Memory B cell (primary cell): ENCODE data around the gene BACH2.

Experiments
- ATAC-seq: fragments of 150-1000 bp; cut with Tn5 transposase; 2 replicates; pipeline ENCODE4 v1.10.0; 2021; ENCODE audit warnings: low read depth, mild to moderate bottlenecking, moderate library complexity
- DNase-seq, 2 donors: peaks; one replicate each; pipeline ENCODE4 v3.0.0; 2022; ENCODE audit warnings: low spot score in 2 of 2
- H3K27ac Mint-ChIP-seq: one replicate; pipeline ENCODE4 v1.8.0; 2022; ENCODE audit warnings: mild to moderate bottlenecking, moderate library complexity, mixed read lengths
- H3K27me3 Mint-ChIP-seq: one replicate; pipeline ENCODE4 v1.8.0; 2022; ENCODE audit warnings: mixed read lengths
- H3K36me3 Mint-ChIP-seq: one replicate; pipeline ENCODE4 v1.8.0; 2022; ENCODE audit warnings: mild to moderate bottlenecking, mixed read lengths
- H3K4me1 Mint-ChIP-seq: one replicate; pipeline ENCODE4 v1.8.0; 2022; ENCODE audit warnings: mixed read lengths
- H3K4me3 Mint-ChIP-seq: one replicate; pipeline ENCODE4 v1.8.0; 2022; ENCODE audit warnings: mild to moderate bottlenecking, moderate library complexity, mixed read lengths
- H3K9me3 Mint-ChIP-seq: one replicate; pipeline ENCODE4 v1.8.0; 2022; ENCODE audit warnings: mixed read lengths

Gene BACH2

DNA sequence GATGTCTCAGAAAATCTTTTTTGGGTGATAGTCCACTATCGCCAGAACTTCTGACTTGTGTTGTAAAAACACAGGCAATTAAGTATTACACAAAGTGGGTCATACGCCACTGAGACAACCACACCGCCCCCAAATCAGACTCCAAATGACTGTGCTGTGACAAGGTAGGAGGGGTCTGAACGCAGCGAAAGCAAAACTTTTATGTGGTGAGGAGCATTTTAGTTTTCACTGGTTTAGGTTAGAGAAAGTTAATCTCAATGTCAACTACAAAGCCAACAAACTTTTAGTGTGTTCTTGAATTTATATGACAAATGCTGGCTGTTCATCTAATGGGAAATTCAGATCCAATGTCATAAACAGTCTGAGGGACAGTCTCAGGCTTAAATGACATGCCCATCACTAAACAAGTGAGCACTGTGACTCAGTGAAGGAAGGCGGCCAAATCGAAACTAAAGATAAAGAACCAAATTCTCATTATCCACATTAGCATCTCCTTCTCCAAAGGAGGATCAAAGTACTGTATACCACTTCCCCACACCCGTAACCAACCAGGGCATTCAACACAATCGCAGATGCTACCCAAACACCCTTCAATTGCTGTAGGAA lies 215.7 kb downstream of the BACH2 start:
- Mint-ChIP-seq H3K9me3 (peaks cover 1% of the 10 kb centered on the region), H3K36me3 (peaks cover 8% of the 10 kb centered on the region), H3K4me1 (peaks cover 73% of the 10 kb centered on the region), H3K4me3 (peak overlapping the region; percentile 91), H3K27ac (peak overlapping the region; percentile 92), H3K27me3 (no peaks in the 10 kb centered on the region)
- ATAC-seq (peak; percentile 54), DNase-seq (peak in 1 of 2 donors; percentile 22)

DNA sequence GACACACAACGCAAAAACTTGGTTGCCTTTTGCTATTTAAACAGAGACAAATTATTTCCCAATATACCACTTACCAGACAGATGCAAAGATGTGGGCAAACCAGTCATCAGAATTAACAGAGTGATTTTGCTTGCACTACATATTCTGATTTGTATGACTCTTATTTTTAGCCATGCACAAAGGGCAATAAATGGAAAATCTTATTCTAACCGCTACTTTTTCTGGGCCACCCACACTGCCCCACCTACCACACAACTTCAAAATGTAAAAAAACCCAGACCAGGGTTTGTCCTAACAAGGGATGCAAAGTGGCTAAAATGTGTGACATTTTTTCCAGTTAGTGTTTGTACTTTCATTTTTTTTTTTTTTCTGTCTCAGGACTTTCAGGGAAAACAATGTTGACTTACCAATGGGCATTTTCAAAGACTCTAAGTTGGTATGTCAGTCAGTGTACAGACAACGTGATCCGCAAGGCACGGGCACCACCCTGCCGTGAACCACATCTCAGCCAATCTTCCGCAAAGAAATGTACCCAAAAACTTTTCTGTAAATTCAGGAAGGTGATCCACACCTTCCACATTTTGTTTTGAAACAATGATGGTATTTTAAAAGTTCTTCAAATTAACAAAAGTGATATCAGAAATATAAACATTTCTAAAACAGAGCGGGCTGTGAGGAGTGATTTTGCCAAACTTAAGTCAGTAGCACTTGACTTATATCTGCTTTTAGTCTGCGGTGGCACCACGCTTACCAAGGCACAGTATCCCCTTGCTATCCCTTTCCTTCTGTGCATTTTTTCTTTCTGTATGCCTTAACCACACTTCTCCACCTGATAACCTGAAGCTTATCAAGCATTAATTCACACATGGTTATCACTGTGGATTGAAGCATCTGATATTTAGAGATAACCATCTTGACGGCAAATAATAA lies 216.8 kb downstream of the BACH2 start:
- Mint-ChIP-seq H3K36me3 (peaks cover 8% of the 10 kb centered on the region), H3K27me3 (no peaks in the 10 kb centered on the region), H3K4me3 (peak overlapping the region; percentile 91), H3K9me3 (no peaks in the 10 kb centered on the region), H3K4me1 (peaks cover 69% of the 10 kb centered on the region), H3K27ac (peak overlapping the region; percentile 92)
- DNase-seq = no peak
- ATAC-seq = peak; percentile 17

DNA sequence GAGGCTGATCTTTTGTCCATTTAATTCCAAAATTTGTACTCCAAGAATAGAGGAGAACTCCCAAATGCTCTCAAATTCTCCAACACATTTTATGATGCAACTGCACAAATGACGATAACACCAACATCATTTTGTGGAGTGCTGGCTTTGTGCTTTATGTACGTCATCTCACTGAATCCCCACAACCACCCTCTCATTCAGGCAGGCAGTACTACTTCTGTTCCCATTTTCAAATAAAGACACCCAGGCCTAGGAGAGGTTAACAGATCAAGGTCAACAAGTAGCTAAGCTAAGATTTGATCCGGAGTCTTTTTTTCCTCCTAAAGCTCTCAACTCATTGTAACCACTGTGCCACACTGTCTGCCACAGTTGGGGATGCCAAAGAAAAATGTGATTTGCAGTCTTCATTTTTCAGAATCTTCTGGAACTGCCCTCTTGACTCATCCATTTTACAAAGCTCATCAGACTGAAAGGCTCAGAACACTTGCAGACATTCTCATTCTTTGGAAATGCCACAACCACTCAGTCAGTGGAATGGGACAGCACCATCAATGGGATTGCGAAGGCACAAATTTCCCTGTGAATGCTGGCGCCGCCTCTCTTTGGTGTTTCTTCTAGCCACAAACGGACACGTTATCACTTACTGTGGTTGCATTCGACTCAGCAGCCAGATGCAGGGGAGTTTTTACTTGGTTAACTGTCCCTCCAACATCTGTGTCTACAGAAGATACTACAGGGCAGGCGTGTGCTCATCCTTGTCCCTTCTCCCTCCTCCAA lies 217.9 kb downstream of the BACH2 start:
- H3K36me3 Mint-ChIP-seq = peaks cover 10% of the 10 kb centered on the region
- H3K27ac Mint-ChIP-seq = peak overlapping the region; percentile 92
- H3K9me3 Mint-ChIP-seq = no peaks in the 10 kb centered on the region
- peaks cover 65% of the 10 kb centered on the region for H3K4me1 Mint-ChIP-seq
- H3K27me3 Mint-ChIP-seq = no peaks in the 10 kb centered on the region
- H3K4me3 Mint-ChIP-seq = peak overlapping the region; percentile 91
- ATAC-seq = peak; percentile 12
- no peak for DNase-seq

DNA sequence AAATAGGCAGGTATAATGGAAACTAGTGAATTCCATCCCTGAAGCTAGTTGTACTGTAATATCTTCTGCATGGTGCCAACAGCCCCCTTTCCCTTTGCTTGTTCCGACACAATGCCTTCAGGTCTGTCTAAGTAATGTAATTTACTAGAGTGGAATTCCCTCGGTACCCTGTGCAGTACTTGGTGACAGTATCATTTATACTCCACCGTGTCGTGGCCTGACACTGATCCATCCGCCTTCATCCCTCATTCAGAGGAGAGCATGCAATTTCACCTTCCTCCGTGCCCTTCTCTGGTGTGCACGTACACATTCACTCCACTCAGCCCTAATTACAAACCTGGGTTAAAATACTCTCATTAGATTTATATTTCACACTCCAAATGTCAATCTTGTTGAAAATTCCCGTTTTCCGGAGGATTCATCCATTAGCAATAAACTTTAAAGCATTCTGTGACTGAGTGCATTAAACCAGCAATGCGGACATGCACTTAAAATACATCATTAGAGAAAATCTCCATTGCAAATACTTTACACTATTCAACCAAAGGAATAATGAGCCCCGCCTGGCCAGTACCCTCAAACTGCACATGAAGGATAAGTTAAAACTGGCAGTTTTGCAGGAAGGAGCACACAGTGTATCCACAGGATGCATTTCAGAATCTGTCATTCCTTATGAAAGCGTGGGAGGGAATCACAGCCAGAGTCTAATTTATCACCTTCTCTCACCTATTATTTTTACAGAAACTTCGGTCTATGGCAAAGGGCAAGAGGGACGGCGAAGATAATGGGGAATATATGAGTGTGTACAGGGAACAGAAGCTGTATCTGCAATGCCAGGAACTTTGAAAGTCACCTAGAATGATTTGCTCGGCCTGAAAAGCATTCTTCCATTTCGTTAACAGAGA lies 219.9 kb downstream of the BACH2 start:
- Mint-ChIP-seq H3K9me3 (no peaks in the 10 kb centered on the region), H3K4me3 (no peak overlapping the region), H3K27me3 (no peaks in the 10 kb centered on the region), H3K4me1 (peaks cover 71% of the 10 kb centered on the region), H3K36me3 (peaks cover 13% of the 10 kb centered on the region), H3K27ac (no peak overlapping the region)
- DNase-seq (no peak), ATAC-seq (no peak)

DNA sequence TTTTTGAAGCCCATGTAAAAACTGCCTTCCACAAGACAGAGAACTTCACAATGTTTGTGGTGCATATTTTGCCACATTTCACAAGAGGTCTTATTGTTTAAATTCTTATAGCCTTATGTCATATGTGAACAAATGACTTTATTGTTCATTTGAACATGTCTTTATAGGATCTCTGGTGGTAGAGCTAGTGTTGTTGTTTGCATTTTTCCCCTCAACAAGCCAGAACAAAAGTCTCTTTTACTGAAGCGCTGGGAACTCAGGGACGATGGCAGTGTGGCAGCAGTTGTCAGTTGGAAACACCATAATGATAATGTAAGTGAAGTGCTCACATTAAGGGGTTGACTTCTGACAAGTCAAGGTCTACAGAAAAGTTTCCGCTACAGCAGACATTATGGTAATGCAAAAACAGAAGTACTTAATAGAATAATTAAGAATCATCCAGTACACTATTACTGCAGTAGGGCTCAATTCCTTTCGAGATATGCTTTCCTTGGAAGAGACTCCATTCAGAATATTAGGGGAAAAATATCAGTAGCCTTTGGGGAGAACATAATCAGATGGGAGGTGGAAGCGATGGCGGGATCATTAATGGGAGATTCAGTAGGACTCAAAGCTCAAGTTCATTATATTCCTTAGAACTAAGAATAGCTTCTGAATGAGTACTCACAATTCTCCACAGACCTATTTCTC lies 222.3 kb downstream of the BACH2 start:
- no peaks in the 10 kb centered on the region for H3K27me3 Mint-ChIP-seq
- H3K36me3 Mint-ChIP-seq = peaks cover 26% of the 10 kb centered on the region
- ATAC-seq (no peak), DNase-seq (no peak)
- no peaks in the 10 kb centered on the region for H3K9me3 Mint-ChIP-seq
- peak overlapping the region; percentile 6 for H3K27ac Mint-ChIP-seq
- peak overlapping the region; percentile 31 for H3K4me3 Mint-ChIP-seq
- H3K4me1 Mint-ChIP-seq = peaks cover 67% of the 10 kb centered on the region

DNA sequence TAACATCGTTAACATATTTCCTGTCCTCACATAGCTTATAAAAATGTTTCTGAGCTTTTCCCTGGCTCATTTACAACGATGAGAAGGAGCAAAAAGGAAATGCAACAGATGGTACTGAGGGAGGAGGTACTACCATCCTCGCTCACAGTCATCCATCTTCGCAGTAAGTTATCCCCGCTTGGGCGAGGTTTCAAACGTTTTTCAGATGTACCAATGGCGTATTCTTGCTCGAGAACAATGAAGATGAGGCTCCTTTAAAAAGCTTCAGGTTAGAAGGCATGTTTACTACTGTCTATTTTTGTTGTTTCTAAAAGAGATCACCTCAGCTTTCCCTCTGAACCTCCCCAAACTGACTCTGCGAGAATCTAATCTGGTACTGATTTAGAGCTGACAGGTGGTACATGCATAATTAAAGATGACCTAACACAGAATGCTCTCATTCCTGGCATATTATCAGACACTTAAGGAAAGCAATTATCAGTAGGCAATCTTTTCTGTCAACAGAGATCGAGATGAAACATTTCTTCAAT lies 223.6 kb downstream of the BACH2 start:
- no peak for ATAC-seq
- peaks cover 57% of the 10 kb centered on the region for H3K4me1 Mint-ChIP-seq
- H3K36me3 Mint-ChIP-seq = peaks cover 27% of the 10 kb centered on the region
- no peaks in the 10 kb centered on the region for H3K27me3 Mint-ChIP-seq
- no peaks in the 10 kb centered on the region for H3K9me3 Mint-ChIP-seq
- no peak for DNase-seq
- H3K4me3 Mint-ChIP-seq = no peak overlapping the region
- H3K27ac Mint-ChIP-seq = peak overlapping the region; percentile 66

DNA sequence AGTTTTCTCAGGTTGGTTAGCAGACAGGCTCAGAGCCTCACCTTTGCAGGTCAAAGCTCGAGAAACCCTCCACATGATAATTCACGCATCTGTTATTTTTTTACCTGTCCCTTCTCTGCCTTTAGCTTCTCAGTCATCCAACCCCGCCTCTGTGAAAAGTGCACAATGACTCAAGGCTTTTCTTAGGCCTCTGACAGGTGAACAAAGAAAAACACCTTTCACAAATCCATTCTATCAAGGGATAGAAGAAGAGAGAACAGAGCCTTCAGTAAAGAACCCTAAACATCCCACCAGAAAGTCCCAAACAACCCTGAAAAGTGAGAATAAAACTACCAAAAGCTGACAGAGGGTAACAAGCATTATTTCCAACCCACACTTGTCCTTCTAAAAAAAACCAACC lies 224.1 kb downstream of the BACH2 start:
- Mint-ChIP-seq H3K27me3 (no peaks in the 10 kb centered on the region), H3K4me3 (no peak overlapping the region), H3K27ac (peak overlapping the region; percentile 66), H3K9me3 (no peaks in the 10 kb centered on the region), H3K4me1 (peaks cover 54% of the 10 kb centered on the region), H3K36me3 (peaks cover 27% of the 10 kb centered on the region)
- ATAC-seq (no peak), DNase-seq (no peak)

DNA sequence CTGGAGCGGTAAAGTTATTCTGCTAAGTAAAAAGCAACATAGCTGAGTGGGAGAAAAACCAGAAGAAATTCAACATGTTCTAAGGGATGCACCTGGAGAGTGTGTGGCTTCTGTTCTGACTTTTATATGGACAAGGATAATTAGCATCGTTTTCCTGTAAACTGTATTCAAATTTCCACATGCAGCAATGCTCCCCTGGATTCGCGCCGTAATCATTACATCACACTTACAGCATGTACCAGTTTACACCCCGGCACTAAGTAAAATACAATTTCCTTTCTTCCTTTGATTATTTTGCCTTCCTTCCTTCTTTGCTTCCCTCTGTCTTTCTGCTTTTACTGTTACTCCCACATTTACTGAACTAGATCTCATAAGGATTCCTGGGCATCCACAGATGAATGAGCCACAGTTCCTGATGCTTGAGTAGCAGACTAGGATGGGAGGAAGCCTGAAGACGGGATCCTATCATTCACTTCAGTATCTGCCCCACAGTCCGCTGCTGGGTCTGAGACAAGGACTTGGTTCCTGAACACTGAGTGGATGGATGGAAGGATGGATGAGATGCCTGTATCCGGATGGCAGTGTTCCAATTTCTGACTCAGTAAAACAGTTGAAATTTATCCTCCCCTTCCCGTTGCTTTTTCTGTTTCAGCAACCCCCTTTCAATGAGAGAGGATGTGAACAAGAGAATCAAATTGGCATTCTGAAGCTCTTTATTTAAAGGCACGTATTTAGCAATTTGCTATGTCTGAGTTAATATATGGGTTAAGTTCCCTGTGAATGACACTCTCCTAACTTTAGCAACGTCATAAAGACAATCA lies 227.7 kb downstream of the BACH2 start:
- Mint-ChIP-seq H3K4me1 (peaks cover 51% of the 10 kb centered on the region), H3K9me3 (no peaks in the 10 kb centered on the region), H3K36me3 (peaks cover 39% of the 10 kb centered on the region), H3K27ac (peak overlapping the region; percentile 52), H3K4me3 (no peak overlapping the region), H3K27me3 (no peaks in the 10 kb centered on the region)
- ATAC-seq (no peak), DNase-seq (no peak)

DNA sequence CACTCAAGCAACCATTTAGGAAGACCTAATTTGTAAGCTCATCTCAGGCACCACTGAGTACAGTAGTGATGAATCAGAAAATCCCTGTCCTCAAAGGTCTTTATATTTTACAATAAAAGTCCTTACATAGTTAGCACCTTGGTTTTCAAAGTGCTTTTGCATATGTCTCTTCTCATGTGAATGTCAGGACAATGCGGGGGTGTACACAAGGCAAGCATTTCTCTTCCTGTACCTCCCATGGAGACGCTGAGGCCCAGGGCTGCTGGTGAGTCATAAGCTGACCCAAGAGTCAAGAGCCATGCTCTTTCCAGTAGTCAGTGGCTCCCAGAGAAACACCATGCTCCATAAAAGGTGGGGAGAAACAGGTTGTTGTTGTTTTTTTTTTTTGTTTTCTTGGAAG lies 228.4 kb downstream of the BACH2 start:
- peaks cover 49% of the 10 kb centered on the region for H3K4me1 Mint-ChIP-seq
- H3K36me3 Mint-ChIP-seq = peaks cover 38% of the 10 kb centered on the region
- ATAC-seq = no peak
- no peaks in the 10 kb centered on the region for H3K9me3 Mint-ChIP-seq
- H3K27me3 Mint-ChIP-seq = no peaks in the 10 kb centered on the region
- no peak for DNase-seq
- no peak overlapping the region for H3K27ac Mint-ChIP-seq
- H3K4me3 Mint-ChIP-seq = no peak overlapping the region

DNA sequence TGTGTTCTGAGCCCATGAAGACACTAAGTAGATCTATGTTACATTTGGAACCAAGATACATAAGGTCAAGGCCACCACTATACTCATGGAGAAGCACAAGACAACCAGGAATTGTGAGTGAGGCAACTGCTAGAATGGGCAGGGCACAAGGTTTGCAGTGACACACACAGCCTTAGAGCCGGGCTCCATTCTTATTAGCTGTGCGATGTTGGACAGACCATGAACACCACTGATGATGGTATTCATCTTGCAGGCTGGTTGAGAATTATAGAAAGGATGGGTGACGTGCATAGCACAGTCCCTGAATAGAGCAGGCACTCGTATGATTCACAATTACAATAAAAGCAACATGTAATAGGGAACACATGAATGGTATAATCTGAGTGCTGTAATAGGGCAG lies 229.9 kb downstream of the BACH2 start:
- H3K4me1 Mint-ChIP-seq = peaks cover 40% of the 10 kb centered on the region
- no peaks in the 10 kb centered on the region for H3K9me3 Mint-ChIP-seq
- DNase-seq = no peak
- ATAC-seq = no peak
- H3K27me3 Mint-ChIP-seq = no peaks in the 10 kb centered on the region
- no peak overlapping the region for H3K4me3 Mint-ChIP-seq
- peak overlapping the region; percentile 3 for H3K27ac Mint-ChIP-seq
- H3K36me3 Mint-ChIP-seq = peaks cover 39% of the 10 kb centered on the region

DNA sequence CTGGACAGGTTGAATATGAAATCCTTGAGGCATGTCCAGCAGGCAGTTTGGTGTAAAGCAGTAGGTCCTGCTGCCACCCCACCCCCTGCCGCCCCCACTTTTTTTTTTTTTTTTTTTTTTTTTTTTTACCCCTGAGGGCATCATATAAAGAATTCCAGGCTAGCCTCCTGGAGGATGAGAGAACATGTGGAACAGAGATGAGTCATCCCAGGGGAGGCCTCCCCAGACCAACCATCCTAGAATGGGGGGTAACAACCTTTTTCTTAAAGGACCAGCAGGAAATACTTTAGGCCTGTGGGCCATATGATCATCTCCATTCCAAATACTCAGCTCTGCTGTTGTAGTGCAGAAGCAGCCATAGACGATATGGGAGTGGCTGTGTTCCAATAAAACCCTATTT lies 231.5 kb downstream of the BACH2 start:
- Mint-ChIP-seq H3K27ac (no peak overlapping the region), H3K4me1 (peaks cover 33% of the 10 kb centered on the region), H3K27me3 (no peaks in the 10 kb centered on the region), H3K36me3 (peaks cover 33% of the 10 kb centered on the region), H3K4me3 (no peak overlapping the region), H3K9me3 (no peaks in the 10 kb centered on the region)
- no peak for ATAC-seq
- DNase-seq = no peak

DNA sequence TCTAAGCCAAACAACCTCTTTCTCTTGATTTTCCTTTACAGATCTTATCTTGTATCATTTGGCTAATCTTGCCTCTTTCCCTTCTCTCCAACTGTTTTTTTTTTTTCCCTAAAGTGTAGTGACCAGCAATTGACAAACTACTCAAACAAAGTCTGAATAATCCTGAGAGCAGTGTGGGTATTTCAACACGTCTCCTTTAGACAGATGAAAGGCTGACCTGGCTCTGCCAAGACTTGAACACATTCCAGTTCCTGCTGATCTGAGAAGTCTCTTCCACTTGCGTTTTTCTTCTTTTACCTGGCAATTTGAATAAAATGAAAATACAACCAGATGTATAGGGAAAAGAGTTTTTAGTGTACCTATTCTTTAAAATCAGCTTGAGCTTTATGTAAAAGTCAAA lies 234.0 kb downstream of the BACH2 start:
- H3K9me3 Mint-ChIP-seq = no peaks in the 10 kb centered on the region
- peaks cover 28% of the 10 kb centered on the region for H3K4me1 Mint-ChIP-seq
- no peak overlapping the region for H3K27ac Mint-ChIP-seq
- no peaks in the 10 kb centered on the region for H3K27me3 Mint-ChIP-seq
- ATAC-seq (no peak), DNase-seq (no peak)
- no peak overlapping the region for H3K4me3 Mint-ChIP-seq
- H3K36me3 Mint-ChIP-seq = peaks cover 37% of the 10 kb centered on the region
